DMS 273 treated with DMSO at 0.1 percent for 48 hours (cell line): ENCODE results near the gene SPATA7.

Experiments used
- DNase-seq: peaks from one replicate; lab custom pipeline; 2025; lab: John Stamatoyannopoulos, UW

Gene SPATA7

GRCh38 chr14:88417594-88417993 is 32.1 kb downstream of the SPATA7 start:
- DNase-seq = no peak

GRCh38 chr14:88420187-88420586 is 34.7 kb downstream of the SPATA7 start:
- DNase-seq = no peak

GRCh38 chr14:88421286-88421685 is 35.8 kb downstream of the SPATA7 start:
- no peak for DNase-seq

- DNase-seq = no peak
Measured at GRCh38 chr14:88422047-88422446, 36.6 kb downstream of the SPATA7 start.

- no peak for DNase-seq
Measured at GRCh38 chr14:88422919-88423650, 37.6 kb downstream of the SPATA7 start.

DNA sequence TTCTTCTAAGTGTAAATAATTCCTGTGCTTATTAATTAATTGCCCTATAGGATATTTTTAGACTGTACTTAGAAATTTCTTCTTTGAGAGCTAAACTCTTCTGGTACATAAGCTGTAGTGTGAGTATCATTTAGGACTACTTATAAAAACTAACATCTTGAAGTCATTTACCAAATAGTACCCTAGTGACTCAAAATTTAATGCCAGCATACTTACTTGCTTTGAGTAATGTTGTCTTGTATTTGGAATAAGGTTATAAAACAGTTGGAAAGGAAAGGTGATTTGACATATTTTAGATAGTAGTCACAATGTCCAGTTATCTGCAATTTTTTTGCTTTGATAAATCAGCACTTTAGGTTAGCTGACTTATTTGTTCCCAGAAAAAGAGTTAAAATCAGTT is 39.1 kb downstream of the SPATA7 start:
- no peak for DNase-seq

GRCh38 chr14:88426271-88426670 is 40.8 kb downstream of the SPATA7 start:
- DNase-seq = no peak

- DNase-seq = no peak
Measured at GRCh38 chr14:88430976-88431375, 45.5 kb downstream of the SPATA7 start.

DNA sequence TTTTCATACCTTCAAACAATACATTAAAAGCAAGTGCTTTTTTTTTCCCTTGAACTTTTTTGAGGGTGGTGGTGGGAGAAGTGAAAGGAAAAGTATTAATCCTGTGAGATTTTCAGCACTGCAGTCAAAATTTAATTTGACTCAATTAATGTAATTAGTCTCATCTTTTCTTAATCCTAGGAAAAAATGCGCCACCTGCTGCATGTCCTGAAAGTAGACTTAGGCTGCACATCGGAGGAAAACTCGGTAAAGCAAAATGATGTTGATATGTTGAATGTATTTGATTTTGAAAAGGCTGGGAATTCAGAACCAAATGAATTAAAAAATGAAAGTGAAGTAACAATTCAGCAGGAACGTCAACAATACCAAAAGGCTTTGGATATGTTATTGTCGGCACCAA is 52.2 kb downstream of the SPATA7 start:
- DNase-seq = no peak

DNA sequence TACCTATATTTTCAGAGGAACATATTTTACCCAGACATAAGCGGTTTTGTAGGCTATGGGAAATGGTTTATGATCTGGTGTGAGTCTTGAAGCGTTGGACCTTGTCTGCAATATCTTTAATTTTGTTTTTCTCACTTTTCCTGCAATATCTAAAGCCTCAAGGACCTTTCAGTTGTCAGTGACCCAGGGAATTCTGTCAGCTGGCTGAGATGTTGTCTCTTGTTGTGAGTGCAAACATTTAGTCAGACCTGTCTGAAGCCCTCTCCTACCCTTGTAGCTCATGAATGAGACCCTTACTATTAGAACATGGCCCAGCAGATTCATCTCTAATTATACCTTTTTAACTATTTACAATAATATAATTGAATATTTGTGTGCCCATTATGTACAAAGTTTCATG is 53.6 kb downstream of the SPATA7 start:
- DNase-seq = no peak

DNA sequence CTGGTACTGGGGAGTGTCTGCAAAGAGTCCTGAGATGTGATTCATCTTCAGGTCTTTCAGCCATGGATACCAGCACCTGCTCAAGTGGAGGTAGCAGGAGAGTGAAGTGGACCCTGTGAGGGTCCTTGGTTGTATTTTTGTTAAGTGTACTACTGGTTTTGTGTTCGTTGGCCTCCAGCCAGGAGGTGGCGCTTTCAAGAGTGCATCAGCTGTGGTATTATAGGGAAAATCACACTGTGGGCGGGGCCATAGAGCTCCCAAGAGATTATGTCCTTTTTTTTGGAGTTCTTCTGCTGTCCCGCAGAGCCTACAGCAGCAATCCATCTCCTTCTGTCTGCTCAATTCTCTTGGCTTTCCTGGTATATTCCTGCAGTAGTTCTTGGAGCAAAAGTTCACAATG is 66.8 kb downstream of the SPATA7 start:
- DNase-seq = no peak

- DNase-seq = no peak
Measured at GRCh38 chr14:88454886-88455285, 69.4 kb downstream of the SPATA7 start.

- no peak for DNase-seq
Measured at GRCh38 chr14:88463318-88463717, 77.9 kb downstream of the SPATA7 start.

DNA sequence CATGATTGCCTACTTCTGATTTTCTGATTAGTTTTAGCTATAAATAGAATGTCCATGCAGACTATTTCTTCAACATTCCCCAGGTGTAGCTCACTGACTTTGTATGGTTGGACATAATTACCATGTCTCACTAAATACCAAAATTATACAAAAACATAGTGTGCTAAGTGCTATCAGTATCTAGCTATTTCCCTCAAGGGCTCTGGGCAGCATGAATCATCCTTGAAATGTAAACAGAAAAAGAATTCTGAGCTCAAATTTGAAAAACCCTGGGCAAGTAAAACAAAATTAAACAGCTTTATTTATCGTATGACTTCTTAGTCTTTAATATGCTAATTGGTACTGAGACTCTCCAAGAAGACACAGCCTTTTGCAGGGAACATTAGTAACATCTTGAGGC is 82.9 kb downstream of the SPATA7 start:
- DNase-seq = no peak

DNA sequence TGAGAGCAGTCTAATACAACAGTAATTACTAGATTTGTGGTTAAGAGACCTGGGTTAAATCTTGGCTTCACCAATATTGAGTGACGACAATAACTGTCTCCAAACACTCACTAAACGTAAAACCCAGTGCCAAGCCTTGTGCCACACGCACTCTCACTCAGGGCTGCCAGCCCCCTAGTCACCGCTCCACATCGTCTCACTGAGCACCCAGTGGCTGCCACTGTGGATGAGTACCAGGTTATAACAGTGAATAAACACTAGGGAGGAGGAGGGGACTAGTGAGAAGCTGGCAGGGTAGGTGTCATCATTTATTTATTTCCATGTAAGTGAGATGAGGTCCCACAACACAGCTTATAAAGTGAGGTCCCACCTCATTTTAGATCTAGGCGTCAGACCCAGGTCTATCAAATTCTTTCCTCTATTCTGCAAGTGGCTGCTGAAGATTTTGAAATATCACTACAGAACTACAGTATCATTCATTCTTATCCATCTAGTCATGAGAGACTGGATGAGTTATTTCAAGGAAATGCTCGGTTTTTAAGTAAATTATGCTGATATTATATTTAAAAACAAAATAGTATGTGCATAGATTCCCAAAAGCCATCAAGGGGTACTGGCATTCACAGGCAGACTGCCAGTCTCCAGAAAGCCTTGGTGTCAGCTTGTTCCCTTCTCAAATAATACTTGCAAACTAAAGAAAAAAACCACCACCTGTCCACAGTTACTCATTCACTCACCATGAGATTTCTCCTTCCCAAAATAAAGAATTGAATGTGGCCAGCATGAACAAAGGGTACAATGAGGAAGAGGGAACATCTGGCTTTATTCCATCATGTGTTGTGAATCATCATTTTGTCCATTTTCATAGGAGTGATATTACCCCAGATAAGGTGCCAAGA is 85.3 kb downstream of the SPATA7 start:
- no peak for DNase-seq

DNA sequence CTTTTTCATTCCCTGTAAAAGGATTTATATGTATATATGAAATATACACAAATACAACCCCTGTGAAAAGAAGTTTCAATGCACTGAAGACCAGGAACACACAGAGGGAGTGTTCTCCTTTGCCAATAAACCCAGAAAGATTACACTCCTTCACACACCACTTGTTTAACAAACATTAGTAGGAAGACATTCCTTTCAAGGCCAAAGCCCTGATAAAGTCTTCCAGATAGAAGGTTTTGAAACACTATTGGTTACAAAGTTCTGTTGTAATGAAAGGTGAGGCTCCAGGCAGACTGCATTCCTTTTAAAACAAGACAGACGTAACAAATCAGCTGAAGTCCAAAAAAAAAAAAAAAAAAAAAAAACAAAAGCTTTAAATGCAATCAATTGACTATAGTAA is 88.3 kb downstream of the SPATA7 start:
- no peak for DNase-seq

DNA sequence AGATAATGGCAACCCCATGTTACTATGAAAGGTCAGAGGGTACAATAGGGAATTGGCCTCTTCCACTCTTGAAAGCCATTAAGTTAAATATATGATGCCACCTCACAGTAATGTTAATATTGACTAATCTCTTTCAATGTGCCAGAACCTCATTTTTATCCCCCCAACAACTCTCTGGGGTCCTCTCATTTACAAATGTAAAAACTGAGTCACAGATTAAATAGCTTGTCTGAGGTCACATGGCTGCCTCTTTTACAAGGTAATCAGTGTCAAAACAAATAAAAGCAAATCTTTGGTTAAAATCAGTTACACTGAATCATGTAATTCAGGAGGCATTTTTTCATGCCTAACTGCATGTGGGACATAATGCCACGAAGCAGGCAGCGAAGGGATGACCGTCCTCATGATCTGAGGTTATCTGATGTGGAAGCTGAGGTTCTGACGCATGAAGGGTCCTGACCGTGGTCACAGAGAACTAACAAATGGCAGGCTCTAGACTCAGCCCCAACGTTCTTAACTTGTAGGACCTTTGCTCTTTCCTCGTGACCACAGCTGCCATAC is 90.8 kb downstream of the SPATA7 start:
- no peak for DNase-seq

GRCh38 chr14:88476825-88477224 is 91.4 kb downstream of the SPATA7 start:
- DNase-seq = no peak

DNA sequence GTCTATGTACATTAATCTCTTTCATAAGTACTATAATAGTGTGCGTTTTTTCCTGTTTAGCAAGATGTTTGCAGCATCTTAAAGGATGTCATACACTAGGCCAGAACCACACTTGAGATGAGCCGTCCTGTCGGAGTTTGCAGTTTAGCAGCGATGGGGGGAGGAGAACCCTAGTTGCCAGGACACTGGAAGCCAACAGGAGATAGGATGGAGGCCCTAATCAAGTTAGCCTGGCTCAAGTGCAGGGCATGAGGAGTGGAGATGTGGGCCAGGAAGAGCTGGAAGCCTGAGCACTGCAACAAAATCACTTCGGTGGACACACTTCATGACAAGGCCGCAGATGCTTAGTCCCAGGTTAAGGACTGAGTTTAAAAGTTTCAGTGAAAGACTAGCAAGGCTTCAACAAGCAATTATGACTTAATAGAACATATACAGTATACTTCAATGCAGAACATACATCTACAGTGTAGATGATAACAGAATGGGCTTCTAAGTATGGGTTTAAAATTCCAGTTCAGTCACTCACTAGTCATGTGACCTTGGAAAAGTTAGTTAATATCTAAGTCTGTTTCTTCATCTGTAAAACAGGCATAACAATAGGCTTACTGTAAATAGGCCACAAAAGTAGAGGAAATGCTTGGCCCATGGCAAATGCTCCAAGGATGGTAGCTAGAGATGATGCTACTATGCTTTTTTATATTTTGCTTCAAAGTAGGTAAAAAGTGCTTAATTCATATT is 92.2 kb downstream of the SPATA7 start:
- no peak for DNase-seq

DNA sequence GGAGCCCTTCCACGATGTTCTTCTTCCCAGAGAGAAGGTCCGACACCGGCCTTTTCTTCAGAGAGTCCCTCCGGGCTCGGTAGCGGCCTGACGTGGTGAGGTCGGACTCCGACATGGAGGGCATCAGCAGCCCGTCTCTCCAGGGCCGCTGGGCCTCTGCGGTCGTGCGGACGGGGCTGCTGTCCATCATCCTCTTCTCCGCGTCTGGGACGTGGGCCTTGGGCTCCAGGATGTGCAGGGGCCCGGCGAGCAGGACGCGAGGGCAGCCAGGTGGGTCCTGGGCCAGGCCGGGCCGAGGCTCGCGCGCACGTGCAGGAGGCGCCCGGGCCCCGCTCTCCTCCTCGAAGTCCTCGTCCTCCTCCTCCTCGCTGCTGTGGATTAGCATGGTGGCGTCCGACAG is 93.5 kb downstream of the SPATA7 start:
- no peak for DNase-seq

DNA sequence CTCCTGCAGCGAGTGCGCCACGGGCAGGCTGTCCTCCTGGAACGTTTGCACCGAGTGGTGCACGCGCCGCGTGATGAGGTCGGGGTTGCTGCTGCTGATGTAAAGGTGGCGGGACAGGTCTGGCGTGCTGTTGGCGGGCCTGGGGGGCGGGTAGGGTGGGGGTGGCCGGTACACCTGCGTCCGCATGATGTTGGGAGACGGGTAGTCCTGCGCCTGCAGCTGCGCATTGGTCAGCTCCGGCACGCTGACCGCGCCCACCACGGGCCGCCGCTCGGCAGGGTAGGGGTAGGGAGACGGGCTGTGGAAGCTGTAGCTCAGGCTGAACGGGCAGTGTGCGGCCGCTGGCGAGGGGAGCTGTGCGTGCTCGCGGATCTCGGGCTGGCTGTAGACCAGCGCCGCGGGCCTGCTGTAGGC is 94.1 kb downstream of the SPATA7 start:
- DNase-seq = no peak

DNA sequence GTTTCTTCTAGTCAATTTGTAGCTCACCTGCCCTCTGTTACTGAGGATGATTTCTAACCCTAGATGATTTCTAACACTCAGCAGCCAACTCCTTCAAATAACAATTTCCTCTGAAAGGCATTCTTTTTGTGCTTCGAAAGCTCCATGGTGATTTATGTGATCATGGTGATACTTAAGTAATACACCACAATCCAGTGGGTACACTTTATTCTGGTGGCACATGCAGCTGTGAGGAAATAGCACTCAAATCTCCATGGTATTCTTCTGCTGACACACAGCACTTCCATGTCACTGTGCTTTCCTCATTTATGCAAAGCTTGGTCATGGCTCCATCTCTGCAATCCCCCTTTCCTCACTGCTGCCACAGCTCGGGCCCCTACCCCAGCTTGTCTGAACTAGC is 95.6 kb downstream of the SPATA7 start:
- DNase-seq = no peak
